Liver (tissue), 9 donors: ENCODE data around the gene NTM. TPM values are rescaled to one million over a fixed set of nuclear protein-coding genes. Genes with fewer than 3 reads are reported as not detected.

Experiments used
- DNase-seq: peaks from one replicate; pipeline ENCODE4 v3.0.0-alpha.2; 2017; ENCODE audit warnings: low spot score
- H3K27ac ChIP-seq, 2 donors: one replicate each; pipeline ENCODE4 v1.7.0; 2013; ENCODE audit warnings: inconsistent platforms in 2 of 2, low read length in 2 of 2, control low read depth in 1 of 2, low read depth in 1 of 2, mild to moderate bottlenecking in 1 of 2
- H3K27me3 ChIP-seq, 4 donors: one replicate each; pipeline versions ENCODE4 v1.6.1 to v1.7.0; 2013; ENCODE audit warnings: low read length in 3 of 4, inconsistent platforms in 1 of 4, mild to moderate bottlenecking in 1 of 4, moderate library complexity in 1 of 4; ENCODE audit not compliant: control insufficient read depth in 4 of 4, insufficient read depth in 4 of 4
- H3K36me3 ChIP-seq, 4 donors: one replicate each; pipeline versions ENCODE4 v1.6.1 to v1.7.0; 2013; ENCODE audit warnings: low read length in 3 of 4, mild to moderate bottlenecking in 3 of 4, low read depth in 1 of 4, moderate library complexity in 1 of 4; ENCODE audit not compliant: control insufficient read depth in 4 of 4, insufficient read depth in 3 of 4
- H3K4me1 ChIP-seq, 4 donors: one replicate each; pipeline versions ENCODE4 v1.6.1 to v1.7.0; 2013; ENCODE audit warnings: low read length in 3 of 4, mild to moderate bottlenecking in 3 of 4, moderate library complexity in 1 of 4; ENCODE audit not compliant: control insufficient read depth in 4 of 4, insufficient read depth in 4 of 4
- H3K4me3 ChIP-seq, 3 donors: one replicate each; pipeline versions ENCODE4 v1.6.1 to v1.7.0; 2013; ENCODE audit warnings: low read length in 3 of 3, control low read depth in 1 of 3, low read depth in 1 of 3, mild to moderate bottlenecking in 1 of 3
- H3K9ac ChIP-seq, 2 donors: one replicate each; pipeline ENCODE4 v1.7.0; 2013; ENCODE audit warnings: low read length in 2 of 2, mild to moderate bottlenecking in 2 of 2, moderate library complexity in 2 of 2, control low read depth in 1 of 2, low read depth in 1 of 2
- H3K9me3 ChIP-seq, 4 donors: one replicate each; pipeline versions ENCODE4 v1.6.1 to v1.7.0; 2013; ENCODE audit warnings: low read length in 3 of 4; ENCODE audit not compliant: control insufficient read depth in 4 of 4
- ATF3 ChIP-seq: IDR thresholded peaks from 2 replicates; pipeline ENCODE4 v1.6.1; 2016; ENCODE audit warnings: antibody characterized with exemption
- CTCF ChIP-seq: fragments of 150-350 bp; IDR thresholded peaks from 2 replicates; pipeline ENCODE4 v1.5.1; 2017; ENCODE audit warnings: improper control_type of control experiment, low read depth, low read length; ENCODE audit not compliant: missing input control
- EGR1 ChIP-seq, 2 donors: IDR thresholded peaks; 2 replicates each; pipeline ENCODE4 v1.6.1; 2016 to 2018; ENCODE audit warnings: antibody characterized with exemption in 2 of 2, low read depth in 2 of 2
- FOXA1 ChIP-seq: IDR thresholded peaks from 2 replicates; pipeline ENCODE4 v1.6.1; 2016; ENCODE audit warnings: antibody characterized with exemption
- FOXA2 ChIP-seq: IDR thresholded peaks from 2 replicates; pipeline ENCODE4 v1.6.1; 2016; ENCODE audit warnings: antibody characterized with exemption
- GABPA ChIP-seq, 2 donors: IDR thresholded peaks in 1 of 2; conservative IDR thresholded peaks in 1 of 2; 2 replicates each; pipeline ENCODE4 v1.6.1; 2016; ENCODE audit warnings: antibody characterized with exemption in 2 of 2, mild to moderate bottlenecking in 1 of 2, moderate library complexity in 1 of 2
- HNF4A ChIP-seq, 2 donors: conservative IDR thresholded peaks; 2 replicates each; pipeline ENCODE4 v1.6.1; 2016; ENCODE audit warnings: antibody characterized with exemption in 2 of 2, mild to moderate bottlenecking in 2 of 2
- HNF4G ChIP-seq: IDR thresholded peaks from 2 replicates; pipeline ENCODE4 v1.6.1; 2016; ENCODE audit warnings: antibody characterized with exemption
- JUND ChIP-seq, 2 donors: IDR thresholded peaks; 2 replicates each; pipeline ENCODE4 v1.6.1; 2016; ENCODE audit warnings: antibody characterized with exemption in 2 of 2
- MAX ChIP-seq: IDR thresholded peaks from 2 replicates; pipeline ENCODE4 v1.6.1; 2016; ENCODE audit warnings: antibody characterized with exemption
- NR2F2 ChIP-seq: IDR thresholded peaks from 2 replicates; pipeline ENCODE4 v1.6.1; 2016; ENCODE audit warnings: antibody characterized with exemption
- RAD21 ChIP-seq, 2 donors: IDR thresholded peaks; 2 replicates each; pipeline ENCODE4 v1.6.1; 2016; ENCODE audit warnings: antibody characterized with exemption in 2 of 2, mild to moderate bottlenecking in 2 of 2
- REST ChIP-seq: IDR thresholded peaks from 2 replicates; pipeline ENCODE4 v1.6.1; 2016; ENCODE audit warnings: antibody characterized with exemption, mild to moderate bottlenecking
- RXRA ChIP-seq, 2 donors: IDR thresholded peaks; 2 replicates each; pipeline ENCODE4 v1.6.1; 2017 to 2018; ENCODE audit warnings: antibody characterized with exemption in 2 of 2, mild to moderate bottlenecking in 1 of 2
- SP1 ChIP-seq: IDR thresholded peaks from 2 replicates; pipeline ENCODE4 v1.6.1; 2018; ENCODE audit warnings: antibody characterized with exemption, mild to moderate bottlenecking
- TAF1 ChIP-seq: conservative IDR thresholded peaks from 2 replicates; pipeline ENCODE4 v1.6.1; 2016; ENCODE audit warnings: antibody characterized with exemption, mild to moderate bottlenecking
- YY1 ChIP-seq: IDR thresholded peaks from 2 replicates; pipeline ENCODE4 v1.6.1; 2016; ENCODE audit warnings: antibody characterized with exemption, mild to moderate bottlenecking
- ZBTB33 ChIP-seq: IDR thresholded peaks from 2 replicates; pipeline ENCODE4 v1.6.1; 2016; ENCODE audit warnings: antibody characterized with exemption
- WGBS: extraction: QIAGEN DNeasy Blood & Tissue Kit; methylation state at CpG from one replicate; pipeline ENCODE4 v1.1.7; 2013; 5-methylcytosine and 5-hydroxymethylcytosine counted together
- polyA plus RNA-seq, 2 donors: library from polyadenylated mRNA; stranded (reverse) in 1 of 2; unstranded in 1 of 2; fragments of 200-250 nt in 1 of 2; fragments of >200 nt in 1 of 2; fragmentation: Nextera tagmentation in 1 of 2; extraction: Ambion mirVana in 1 of 2; gene quantifications; one replicate each; pipeline versions ENCODE4 v1.2.1 to v1.2.3, GENCODE V29; 2013 to 2015
- total RNA-seq, 2 donors: library from RNA; depleted of rRNA; stranded (reverse); fragments of >200 nt; gene quantifications; one replicate each; pipeline ENCODE4 v1.2.3, GENCODE V29; 2014
- donor health status: healthy.
- donor health status: healthy.
- donor health status: healthy.
- donor health status: healthy.
- donor health status: healthy.

Gene NTM
- total and polyA plus RNA-seq, 4 donors: 0.08 to 1.1 (median 0.08) TPM; not detected in 1

GRCh38 chr11:131483877-131484276 is 113.5 kb downstream of the NTM start:
- TF ChIP-seq EGR1 (IDR thresholded peaks at IDR 0.05; ENCODE audit: low read depth in 2 of 2) (no peak), JUND (IDR thresholded peaks at IDR 0.05) (no peak), HNF4G (no peak), REST (no peak), NR2F2 (no peak), MAX (no peak), YY1 (no peak), HNF4A (conservative IDR thresholded peaks at IDR 0.05) (no peak), FOXA2 (no peak), CTCF (no peak), ZBTB33 (no peak), GABPA (IDR thresholded peaks at IDR 0.05 in 1 of 2, conservative IDR thresholded peaks at IDR 0.05 in 1 of 2) (no peak), RXRA (IDR thresholded peaks at IDR 0.05) (no peak), ATF3 (no peak), SP1 (no peak), TAF1 (no peak), FOXA1 (no peak), RAD21 (IDR thresholded peaks at IDR 0.05) (no peak)
- DNase-seq: no peak
- Histone ChIP-seq H3K4me1 (no peaks in the 10 kb centered on the region), H3K36me3 (no peaks in the 10 kb centered on the region), H3K9ac (no peak overlapping the region), H3K27me3 (peaks cover 0 to 4% (median 0%) of the 10 kb centered on the region in 4 donors), H3K27ac (no peak overlapping the region), H3K4me3 (no peak overlapping the region), H3K9me3 (no peaks in the 10 kb centered on the region)
- 66% methylated on average over 4 of the region's 4 CpGs for WGBS
